HG02610 (cell line): ENCODE data around the gene TMEM270.

ENCODE experiments used
- ATAC-seq: cut with Tn5 transposase; IDR thresholded peaks from one replicate; pipeline ENCODE4 v1.9.1; 2021; ENCODE audit warnings: mild to moderate bottlenecking, moderate library complexity; ENCODE audit not compliant: unreplicated experiment

TMEM270 gene

GRCh38 chr7:73885433-73885974 is 24.5 kb downstream of the TMEM270 start:
- ATAC-seq: no peak

- ATAC-seq: no peak
Observed at GRCh38 chr7:73885975-73886798, 25.2 kb downstream of the TMEM270 start.

- no peak for ATAC-seq
Observed at GRCh38 chr7:73887762-73888161, 26.8 kb downstream of the TMEM270 start.

- no peak for ATAC-seq
Observed at GRCh38 chr7:73888959-73889358, 28.0 kb downstream of the TMEM270 start.

- ATAC-seq: no peak
Observed at GRCh38 chr7:73890555-73891147, 29.7 kb downstream of the TMEM270 start.

- ATAC-seq: no peak
Observed at GRCh38 chr7:73891178-73891885, 30.4 kb downstream of the TMEM270 start.

GRCh38 chr7:73892003-73892999 is 31.3 kb downstream of the TMEM270 start:
- ATAC-seq: no peak

- ATAC-seq: no peak
Observed at GRCh38 chr7:73893342-73894101, 32.6 kb downstream of the TMEM270 start.

GRCh38 chr7:73894166-73894565 is 33.2 kb downstream of the TMEM270 start:
- no peak for ATAC-seq

GRCh38 chr7:73894733-73895551 is 34.0 kb downstream of the TMEM270 start:
- ATAC-seq: no peak

- no peak for ATAC-seq
Observed at GRCh38 chr7:73895626-73896025, 34.7 kb downstream of the TMEM270 start.

- no peak for ATAC-seq
Observed at GRCh38 chr7:73896454-73896853, 35.5 kb downstream of the TMEM270 start.

GRCh38 chr7:73899731-73900142 is 38.8 kb downstream of the TMEM270 start:
- no peak for ATAC-seq

GRCh38 chr7:73900286-73900685 is 39.3 kb downstream of the TMEM270 start:
- ATAC-seq: no peak

GRCh38 chr7:73901231-73901822 is 40.4 kb downstream of the TMEM270 start:
- no peak for ATAC-seq

GRCh38 chr7:73901823-73902597 is 41.1 kb downstream of the TMEM270 start:
- no peak for ATAC-seq

- ATAC-seq: no peak
Observed at GRCh38 chr7:73903321-73904218, 42.6 kb downstream of the TMEM270 start.
